ENCODE measurements around the gene TUBA4A. TPM values are rescaled to one million over a fixed set of nuclear protein-coding genes. Genes with fewer than 3 reads are reported as not detected.

The TUBA4A gene
- total and polyA plus RNA-seq, 8 donors, result 24.1 to 84.0 (median 39.7) TPM

GRCh38 chr2:219216535-219216915 lies 37.2 kb downstream of the TUBA4A start:
- Histone ChIP-seq H3K36me3 (peaks cover 0 to 66% of the 10 kb centered on the region in 2 donors), H3K4me1 (peaks cover 17 to 35% of the 10 kb centered on the region in 2 donors), H3K27me3 (no peaks in the 10 kb centered on the region), H3K9me3 (no peaks in the 10 kb centered on the region), H3K4me3 (no peak overlapping the region), H3K27ac (no peak overlapping the region)
- no peak for DNase-seq
- no peak for ATAC-seq
- intact Hi-C loops (cut with DNase I), result no loop called here
- no peak for TF ChIP-seq CTCF (IDR thresholded peaks at IDR 0.05)

GRCh38 chr2:219215871-219216534 lies 37.7 kb downstream of the TUBA4A start:
- Histone ChIP-seq H3K9me3 (no peaks in the 10 kb centered on the region), H3K4me3 (no peak overlapping the region), H3K27ac (no peak overlapping the region), H3K36me3 (peaks cover 0 to 64% of the 10 kb centered on the region in 2 donors), H3K27me3 (no peaks in the 10 kb centered on the region), H3K4me1 (peaks cover 17 to 35% of the 10 kb centered on the region in 2 donors)
- DNase-seq, result no peak
- TF ChIP-seq CTCF (IDR thresholded peaks at IDR 0.05), result no peak
- ATAC-seq, result no peak
- intact Hi-C loops (cut with DNase I), result no loop called here

- DNase-seq, result no peak
- TF ChIP-seq CTCF (IDR thresholded peaks at IDR 0.05), result no peak
- Histone ChIP-seq H3K4me1 (peaks cover 17 to 39% of the 10 kb centered on the region in 2 donors), H3K36me3 (peaks cover 0 to 64% of the 10 kb centered on the region in 2 donors), H3K4me3 (no peak overlapping the region), H3K27ac (no peak overlapping the region), H3K27me3 (no peaks in the 10 kb centered on the region), H3K9me3 (no peaks in the 10 kb centered on the region)
- intact Hi-C loops (cut with DNase I), result no loop called here
- ATAC-seq, result no peak
These were observed 38.9 kb downstream of the TUBA4A start for GRCh38 chr2:219214786-219215185.

- peaks cover 0 to 66% of the 10 kb centered on the region in 2 donors for H3K36me3 ChIP-seq
- H3K9me3 ChIP-seq, result no peaks in the 10 kb centered on the region
- H3K4me1 ChIP-seq, result peaks cover 10 to 40% of the 10 kb centered on the region in 2 donors
These were observed 39.6 kb downstream of the TUBA4A start for GRCh38 chr2:219214141-219214540.

More at GRCh38 chr2:219214141-219214540, 39.6 kb downstream of the TUBA4A start:
- H3K4me3 ChIP-seq, result no peak overlapping the region
- no peak overlapping the region for H3K27ac ChIP-seq
- ATAC-seq, result no peak
- no peak for DNase-seq
- H3K27me3 ChIP-seq, result no peaks in the 10 kb centered on the region
- no peak for TF ChIP-seq CTCF (IDR thresholded peaks at IDR 0.05)
- intact Hi-C loops (cut with DNase I), result no loop called here

Measured in left lung (tissue), 10 donors.